Endodermal cell (in vitro differentiated cells): ENCODE data around the gene TNFSF18. TPM values are rescaled to one million over a fixed set of nuclear protein-coding genes. Genes with fewer than 3 reads are reported as not detected.

ENCODE experiments used
- DNase-seq: peaks from one replicate; pipeline ENCODE4 v3.0.0-alpha.2; 2017
- H3K27ac ChIP-seq: 2 replicates; pipeline ENCODE4 v1.5.1; 2013; ENCODE audit warnings: mild to moderate bottlenecking, low read depth, low read length, moderate library complexity
- H3K27me3 ChIP-seq: 2 replicates; pipeline ENCODE4 v1.6.1; 2013; ENCODE audit warnings: mild to moderate bottlenecking, low read length, moderate library complexity; ENCODE audit not compliant: insufficient read depth, control insufficient read depth, poor library complexity, severe bottlenecking
- H3K36me3 ChIP-seq: 2 replicates; pipeline ENCODE4 v1.7.0; 2013; ENCODE audit warnings: mild to moderate bottlenecking, low read length, moderate library complexity; ENCODE audit not compliant: control insufficient read depth, insufficient read depth
- H3K4me1 ChIP-seq: one replicate; pipeline ENCODE4 v1.7.0; 2013; ENCODE audit warnings: low read length; ENCODE audit not compliant: control insufficient read depth, insufficient read depth
- H3K4me3 ChIP-seq: 2 replicates; pipeline ENCODE4 v1.5.1; 2013; ENCODE audit warnings: mild to moderate bottlenecking, low read length, moderate library complexity
- H3K9ac ChIP-seq: 2 replicates; pipeline ENCODE4 v1.6.1; 2013; ENCODE audit warnings: mild to moderate bottlenecking, low read length, moderate library complexity; ENCODE audit not compliant: poor library complexity, severe bottlenecking; ENCODE audit errors: extremely low read depth
- H3K9me3 ChIP-seq: 2 replicates; pipeline ENCODE4 v1.6.1; 2013; ENCODE audit warnings: mild to moderate bottlenecking, low read length, moderate library complexity; ENCODE audit not compliant: control insufficient read depth
- H3K27ac Mint-ChIP-seq: 2 replicates; pipeline ENCODE4 v1.8.0; 2020; ENCODE audit warnings: mixed read lengths
- H3K27me3 Mint-ChIP-seq: 2 replicates; pipeline ENCODE4 v1.8.0; 2021; ENCODE audit warnings: mild to moderate bottlenecking, mixed read lengths; ENCODE audit not compliant: insufficient read depth
- H3K36me3 Mint-ChIP-seq: 2 replicates; pipeline ENCODE4 v1.8.0; 2020; ENCODE audit warnings: low read depth, mixed read lengths
- H3K4me1 Mint-ChIP-seq: 2 replicates; pipeline ENCODE4 v1.8.0; 2020; ENCODE audit warnings: mixed read lengths
- H3K4me3 Mint-ChIP-seq: 2 replicates; pipeline ENCODE4 v1.8.0; 2020; ENCODE audit warnings: mild to moderate bottlenecking, moderate library complexity, mixed read lengths
- H3K9me3 Mint-ChIP-seq: 2 replicates; pipeline ENCODE4 v1.8.0; 2020; ENCODE audit warnings: mild to moderate bottlenecking, mixed read lengths
- WGBS, 2 experiments: methylation state at CpG; one replicate each; pipeline versions ENCODE4 v1.1.5 to v1.1.7; 2013; ENCODE audit warnings: missing lambda C conversion rate in 2 of 2, mixed read lengths in 1 of 2; ENCODE audit not compliant: insufficient coverage in 1 of 2, insufficient read length in 1 of 2; 5-methylcytosine and 5-hydroxymethylcytosine counted together
- total RNA-seq, 2 donors: library from RNA; stranded (reverse); fragmentation: NEBNext Ultra II Directional in 1 of 2; extraction: Animal tissue kit (Norgen Biotek cat#: 25700) in 1 of 2; gene quantifications; 2 replicates in 1 of 2; 3 replicates in 1 of 2; pipeline ENCODE4 v1.2.1, GENCODE V29; 2021
- TF ChIP-seq, protein P1 (sequence below): fragments of 200-600 bp; sonication (generic); conservative IDR thresholded peaks from 2 replicates; pipeline ENCODE4 v1.5.0; 2021; ENCODE audit warnings: antibody characterized with exemption, mild to moderate bottlenecking

TNFSF18 gene
- total RNA-seq, 2 donors from 2014 or later: not detected

DNA sequence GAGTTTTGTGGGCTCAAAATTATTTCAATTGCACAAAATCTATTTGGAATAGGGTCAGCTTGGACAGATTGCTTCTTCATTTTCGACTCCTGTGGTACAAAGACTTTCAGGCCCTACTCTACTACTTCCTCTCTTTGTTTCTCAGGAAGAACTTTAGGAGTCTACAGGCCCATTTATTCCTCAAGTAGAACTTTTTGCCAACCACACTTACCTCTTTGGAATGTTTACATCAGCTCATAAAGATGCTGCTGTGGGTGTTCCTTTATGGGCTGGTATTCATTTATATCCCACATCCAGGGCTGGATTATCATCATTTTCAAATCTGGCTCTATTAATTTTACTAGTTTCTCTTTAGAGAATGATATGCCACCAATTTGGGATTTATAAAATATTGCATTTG is 46.3 kb upstream of the TNFSF18 start:
- H3K4me1 ChIP-seq: no peaks in the 10 kb centered on the region
- Mint-ChIP-seq H3K4me1 (no peaks in the 10 kb centered on the region), H3K36me3 (no peaks in the 10 kb centered on the region), H3K9me3 (no peaks in the 10 kb centered on the region), H3K27ac (no peak overlapping the region), H3K27me3 (no peaks in the 10 kb centered on the region), H3K4me3 (no peak overlapping the region)
- TF ChIP-seq, protein P1, sequence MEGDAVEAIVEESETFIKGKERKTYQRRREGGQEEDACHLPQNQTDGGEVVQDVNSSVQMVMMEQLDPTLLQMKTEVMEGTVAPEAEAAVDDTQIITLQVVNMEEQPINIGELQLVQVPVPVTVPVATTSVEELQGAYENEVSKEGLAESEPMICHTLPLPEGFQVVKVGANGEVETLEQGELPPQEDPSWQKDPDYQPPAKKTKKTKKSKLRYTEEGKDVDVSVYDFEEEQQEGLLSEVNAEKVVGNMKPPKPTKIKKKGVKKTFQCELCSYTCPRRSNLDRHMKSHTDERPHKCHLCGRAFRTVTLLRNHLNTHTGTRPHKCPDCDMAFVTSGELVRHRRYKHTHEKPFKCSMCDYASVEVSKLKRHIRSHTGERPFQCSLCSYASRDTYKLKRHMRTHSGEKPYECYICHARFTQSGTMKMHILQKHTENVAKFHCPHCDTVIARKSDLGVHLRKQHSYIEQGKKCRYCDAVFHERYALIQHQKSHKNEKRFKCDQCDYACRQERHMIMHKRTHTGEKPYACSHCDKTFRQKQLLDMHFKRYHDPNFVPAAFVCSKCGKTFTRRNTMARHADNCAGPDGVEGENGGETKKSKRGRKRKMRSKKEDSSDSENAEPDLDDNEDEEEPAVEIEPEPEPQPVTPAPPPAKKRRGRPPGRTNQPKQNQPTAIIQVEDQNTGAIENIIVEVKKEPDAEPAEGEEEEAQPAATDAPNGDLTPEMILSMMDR: no peak
- DNase-seq: no peak
- no peaks in the 10 kb centered on the region for H3K9me3 ChIP-seq
- H3K4me3 ChIP-seq: no peak overlapping the region
- H3K27ac ChIP-seq: no peak overlapping the region
- no peak overlapping the region for H3K9ac ChIP-seq
- H3K36me3 ChIP-seq: no peaks in the 10 kb centered on the region
- no peaks in the 10 kb centered on the region for H3K27me3 ChIP-seq
- WGBS, 2 experiments: 88 to 100% methylated on average over 1 of the region's 1 CpG

DNA sequence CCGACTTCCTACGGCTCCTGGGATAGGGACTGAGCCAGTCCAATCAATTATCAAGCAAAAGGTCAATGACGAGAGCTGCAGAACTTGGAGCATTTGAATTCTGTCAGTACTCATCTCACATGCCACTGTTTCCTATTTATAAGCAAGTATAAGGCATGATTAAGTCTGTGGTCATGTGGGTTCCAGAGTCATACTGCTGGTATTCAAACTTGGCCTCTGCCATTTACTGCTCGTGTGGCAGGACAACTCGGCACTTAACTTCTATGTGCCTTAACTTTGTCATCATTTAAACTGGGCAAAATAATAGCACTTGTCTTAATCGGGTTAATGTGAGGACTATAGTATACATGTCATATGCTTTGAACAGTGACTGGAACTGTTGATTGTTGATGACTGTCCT is 44.9 kb upstream of the TNFSF18 start:
- H3K36me3 Mint-ChIP-seq: no peaks in the 10 kb centered on the region
- Histone ChIP-seq H3K9ac (no peak overlapping the region), H3K4me3 (no peak overlapping the region), H3K4me1 (no peaks in the 10 kb centered on the region), H3K27me3 (no peaks in the 10 kb centered on the region), H3K36me3 (no peaks in the 10 kb centered on the region), H3K9me3 (no peaks in the 10 kb centered on the region), H3K27ac (no peak overlapping the region)
- no peak overlapping the region for H3K27ac Mint-ChIP-seq
- DNase-seq: no peak
- H3K9me3 Mint-ChIP-seq: no peaks in the 10 kb centered on the region
- H3K4me1 Mint-ChIP-seq: no peaks in the 10 kb centered on the region
- H3K4me3 Mint-ChIP-seq: no peak overlapping the region
- WGBS, 2 experiments: 93 to 98% methylated on average over 6 of the region's 6 CpGs
- H3K27me3 Mint-ChIP-seq: no peaks in the 10 kb centered on the region
- TF ChIP-seq, protein P1: no peak

DNA sequence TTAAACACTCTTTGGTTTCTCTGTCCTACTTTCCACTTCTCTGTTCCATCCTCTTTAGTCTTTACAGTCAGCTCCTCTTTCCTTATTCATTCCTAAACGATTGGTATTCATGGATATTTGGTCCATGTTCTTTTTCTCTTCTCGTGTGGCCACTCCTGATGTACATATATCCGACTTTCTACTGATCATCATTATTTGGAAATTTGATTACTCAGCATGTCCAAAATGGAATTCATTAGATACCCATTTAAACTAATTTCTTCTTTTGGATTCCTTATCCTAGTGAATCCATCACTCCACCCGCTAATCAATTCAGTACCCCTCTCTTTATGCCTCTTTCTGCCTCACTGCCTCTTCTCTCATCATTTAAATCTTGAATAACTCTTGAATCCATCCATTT is 43.8 kb upstream of the TNFSF18 start:
- Histone ChIP-seq H3K4me3 (no peak overlapping the region), H3K4me1 (no peaks in the 10 kb centered on the region), H3K27ac (no peak overlapping the region), H3K9me3 (no peaks in the 10 kb centered on the region), H3K36me3 (no peaks in the 10 kb centered on the region), H3K27me3 (no peaks in the 10 kb centered on the region), H3K9ac (no peak overlapping the region)
- Mint-ChIP-seq H3K27me3 (no peaks in the 10 kb centered on the region), H3K36me3 (no peaks in the 10 kb centered on the region), H3K4me1 (no peaks in the 10 kb centered on the region), H3K27ac (no peak overlapping the region), H3K4me3 (no peak overlapping the region), H3K9me3 (no peaks in the 10 kb centered on the region)
- TF ChIP-seq, protein P1: no peak
- DNase-seq: no peak
- 88 to 95% methylated on average over 4 of the region's 4 CpGs for WGBS, 2 experiments
